Measurements from ENCODE around the gene GLI1. TPM values are rescaled to one million over a fixed set of nuclear protein-coding genes. Genes with fewer than 3 reads are reported as not detected.
"Not testable (repeated sequence)": the region's sequence is repeated elsewhere in the genome, so short reads cannot be mapped to it uniquely, and the experiment has no call there.

The GLI1 gene
- total and polyA plus RNA-seq, 2 experiments from 2014 or later = 0.79 to 7.3 TPM

DNA sequence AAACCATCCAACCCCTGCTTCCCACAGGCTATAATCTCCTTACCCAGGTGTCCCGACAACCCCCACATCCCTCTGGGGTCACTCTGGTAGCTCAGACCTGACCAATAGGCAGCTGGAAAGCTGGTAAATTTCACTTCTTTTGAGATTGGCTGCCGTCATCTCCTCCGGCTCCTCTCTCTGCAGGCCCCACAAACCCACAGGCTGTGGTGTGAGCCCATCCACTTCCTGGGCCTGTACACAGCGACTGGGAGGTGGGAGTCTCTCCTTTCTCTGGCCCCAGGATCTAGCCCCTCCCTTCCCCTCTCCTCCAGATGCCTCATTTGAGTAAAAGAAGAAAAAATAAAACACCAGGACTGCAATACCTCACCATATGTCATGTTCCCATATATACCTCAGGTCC is 24.3 kb upstream of the GLI1 start:
- no peak overlapping the region for H3K27ac ChIP-seq
- DNase-seq (ENCODE audit: low read depth in 1 of 2, low spot score in 1 of 2) = peak in 1 of 2 donors; percentile 42
- TF ChIP-seq, protein P1, sequence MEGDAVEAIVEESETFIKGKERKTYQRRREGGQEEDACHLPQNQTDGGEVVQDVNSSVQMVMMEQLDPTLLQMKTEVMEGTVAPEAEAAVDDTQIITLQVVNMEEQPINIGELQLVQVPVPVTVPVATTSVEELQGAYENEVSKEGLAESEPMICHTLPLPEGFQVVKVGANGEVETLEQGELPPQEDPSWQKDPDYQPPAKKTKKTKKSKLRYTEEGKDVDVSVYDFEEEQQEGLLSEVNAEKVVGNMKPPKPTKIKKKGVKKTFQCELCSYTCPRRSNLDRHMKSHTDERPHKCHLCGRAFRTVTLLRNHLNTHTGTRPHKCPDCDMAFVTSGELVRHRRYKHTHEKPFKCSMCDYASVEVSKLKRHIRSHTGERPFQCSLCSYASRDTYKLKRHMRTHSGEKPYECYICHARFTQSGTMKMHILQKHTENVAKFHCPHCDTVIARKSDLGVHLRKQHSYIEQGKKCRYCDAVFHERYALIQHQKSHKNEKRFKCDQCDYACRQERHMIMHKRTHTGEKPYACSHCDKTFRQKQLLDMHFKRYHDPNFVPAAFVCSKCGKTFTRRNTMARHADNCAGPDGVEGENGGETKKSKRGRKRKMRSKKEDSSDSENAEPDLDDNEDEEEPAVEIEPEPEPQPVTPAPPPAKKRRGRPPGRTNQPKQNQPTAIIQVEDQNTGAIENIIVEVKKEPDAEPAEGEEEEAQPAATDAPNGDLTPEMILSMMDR (IDR thresholded peaks at IDR 0.05; ENCODE audit: low read depth, low read length) = no peak
- H3K4me3 ChIP-seq = no peak overlapping the region
- H3K27me3 ChIP-seq = no peaks in the 10 kb centered on the region
- H3K36me3 ChIP-seq = no peaks in the 10 kb centered on the region
- no peaks in the 10 kb centered on the region for H3K9me3 ChIP-seq (ENCODE audit: low read depth)
- peaks cover 9% of the 10 kb centered on the region for H3K4me1 ChIP-seq (ENCODE audit: low read depth)

DNA sequence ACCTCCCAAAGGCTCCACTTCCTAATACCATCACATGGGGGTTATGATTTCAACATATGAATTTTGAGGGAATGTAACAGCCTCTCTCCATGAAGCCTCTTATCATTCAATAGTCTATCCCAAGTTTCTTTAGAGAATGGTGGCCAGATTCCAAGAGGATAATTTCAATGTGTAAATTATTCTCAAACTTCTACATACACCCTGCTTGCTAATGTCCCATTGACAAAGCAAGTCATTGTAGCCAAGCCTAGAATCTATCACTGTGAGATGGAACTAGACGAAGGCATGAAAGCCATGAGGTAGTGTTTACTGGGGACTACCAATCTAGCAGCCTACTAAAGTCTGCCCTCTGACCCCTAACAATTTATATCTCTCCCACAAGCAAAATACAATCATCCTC is 21.2 kb upstream of the GLI1 start:
- Histone ChIP-seq H3K9me3 (ENCODE audit: low read depth) (no peaks in the 10 kb centered on the region), H3K27ac (no peak overlapping the region), H3K4me1 (ENCODE audit: low read depth) (no peaks in the 10 kb centered on the region), H3K27me3 (no peaks in the 10 kb centered on the region), H3K4me3 (no peak overlapping the region), H3K36me3 (no peaks in the 10 kb centered on the region)
- no peak for DNase-seq (ENCODE audit: low read depth in 1 of 2, low spot score in 1 of 2)
- TF ChIP-seq, protein P1 (IDR thresholded peaks at IDR 0.05; ENCODE audit: low read depth, low read length) = no peak

DNA sequence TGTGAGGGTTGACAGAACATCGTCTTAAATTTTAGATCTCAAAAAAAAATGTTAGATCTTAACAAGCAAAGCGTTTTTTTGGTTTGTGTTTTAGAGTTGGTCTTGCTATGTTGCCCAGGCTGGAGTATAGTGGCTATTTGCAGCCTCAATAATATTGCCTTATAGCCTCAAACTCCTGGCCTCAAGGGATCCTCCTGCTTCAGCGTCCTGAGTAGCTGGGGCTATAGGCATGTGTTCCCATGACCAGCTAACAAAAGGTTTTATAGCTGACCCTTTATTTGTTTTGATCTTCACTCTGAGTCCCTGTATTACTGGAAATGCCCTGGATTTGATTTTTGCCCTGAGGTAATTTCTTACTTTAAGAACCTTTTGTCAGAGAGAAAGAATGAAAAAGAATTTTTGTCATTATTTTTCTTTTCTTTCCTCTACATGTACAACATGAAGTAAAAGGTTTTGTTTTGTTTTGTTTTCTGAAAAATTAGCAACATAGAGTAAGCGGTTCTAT is 19.8 kb upstream of the GLI1 start:
- H3K9me3 ChIP-seq (ENCODE audit: low read depth) = no peaks in the 10 kb centered on the region
- no peaks in the 10 kb centered on the region for H3K36me3 ChIP-seq
- H3K4me3 ChIP-seq = no peak overlapping the region
- no peaks in the 10 kb centered on the region for H3K27me3 ChIP-seq
- H3K4me1 ChIP-seq (ENCODE audit: low read depth) = no peaks in the 10 kb centered on the region
- H3K27ac ChIP-seq = no peak overlapping the region
- TF ChIP-seq, protein P1 (IDR thresholded peaks at IDR 0.05; ENCODE audit: low read depth, low read length) = no peak
- no peak for DNase-seq (ENCODE audit: low read depth in 1 of 2, low spot score in 1 of 2)

DNA sequence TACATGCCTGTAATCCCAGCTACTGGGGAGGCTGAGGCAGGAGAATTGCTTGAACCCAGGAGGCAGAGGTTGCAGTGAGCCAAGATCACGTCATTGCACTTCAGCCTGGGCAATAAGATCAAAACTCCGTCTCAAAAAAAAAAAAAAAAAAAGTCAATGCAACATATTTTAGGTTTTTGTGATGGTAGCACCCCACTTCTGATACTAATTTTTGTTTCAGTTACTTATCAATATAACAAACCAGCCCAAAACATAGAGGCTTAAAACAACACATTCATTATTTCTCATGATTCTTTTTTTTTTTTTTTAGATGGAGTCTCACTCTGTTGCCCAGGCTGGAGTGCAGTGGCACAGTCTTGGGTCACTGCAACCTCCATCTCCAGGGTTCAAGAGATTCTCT is 18.2 kb upstream of the GLI1 start:
- DNase-seq (ENCODE audit: low read depth in 1 of 2, low spot score in 1 of 2); H3K9me3 ChIP-seq (ENCODE audit: low read depth); H3K4me1 ChIP-seq (ENCODE audit: low read depth); H3K27ac ChIP-seq; H3K36me3 ChIP-seq; H3K27me3 ChIP-seq; H3K4me3 ChIP-seq: not testable (repeated sequence)

DNA sequence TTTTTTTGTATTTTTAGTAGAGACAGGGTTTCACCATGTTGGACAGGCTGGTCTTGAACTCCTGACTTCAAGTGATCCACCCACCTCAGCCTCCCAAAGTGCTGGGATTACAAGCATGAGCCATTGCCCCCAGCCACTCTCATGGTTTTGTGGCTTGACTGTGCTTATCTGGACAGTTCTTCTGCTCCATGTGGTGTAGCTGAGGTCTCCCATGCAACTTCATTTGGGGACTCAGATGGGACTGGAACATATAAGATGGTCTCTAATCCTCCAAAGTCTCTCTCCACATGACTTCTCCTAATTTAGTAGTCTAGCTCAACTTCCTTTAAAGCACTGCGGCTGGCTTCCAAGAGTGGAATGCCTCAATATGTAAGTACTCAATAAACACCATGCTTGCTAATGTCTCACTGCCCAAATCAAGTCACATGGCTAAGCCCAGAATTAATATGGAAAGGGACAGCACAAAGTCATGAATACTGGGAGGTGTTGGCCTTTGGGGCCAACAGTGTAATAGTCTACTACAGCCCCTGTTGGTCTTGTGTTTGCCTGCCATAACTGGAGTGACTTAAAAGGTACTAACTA is 17.6 kb upstream of the GLI1 start:
- no peaks in the 10 kb centered on the region for H3K4me1 ChIP-seq (ENCODE audit: low read depth)
- H3K9me3 ChIP-seq (ENCODE audit: low read depth) = no peaks in the 10 kb centered on the region
- no peak overlapping the region for H3K27ac ChIP-seq
- no peaks in the 10 kb centered on the region for H3K27me3 ChIP-seq
- H3K36me3 ChIP-seq = no peaks in the 10 kb centered on the region
- TF ChIP-seq, protein P1 (IDR thresholded peaks at IDR 0.05; ENCODE audit: low read depth, low read length) = no peak
- no peak overlapping the region for H3K4me3 ChIP-seq
- DNase-seq (ENCODE audit: low read depth in 1 of 2, low spot score in 1 of 2) = no peak

DNA sequence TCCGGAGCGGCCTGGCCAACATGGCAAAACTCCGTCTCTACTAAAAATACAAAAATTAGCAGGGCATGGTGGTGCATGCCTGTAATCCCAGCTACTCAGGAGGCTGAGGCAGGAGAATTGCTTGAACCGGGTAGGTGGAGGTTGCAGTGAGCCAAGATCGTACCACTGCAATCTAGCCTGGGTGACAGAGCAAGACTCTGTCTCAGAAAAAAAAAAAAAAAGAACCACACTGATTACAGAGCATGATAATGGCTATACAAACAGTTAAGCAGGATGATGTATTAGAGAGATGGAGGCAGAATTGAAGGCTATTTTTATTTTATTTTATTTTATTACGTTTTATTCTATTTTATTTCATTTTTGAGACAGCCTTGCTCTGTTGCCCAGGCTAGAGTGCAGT is 15.2 kb upstream of the GLI1 start:
- H3K36me3 ChIP-seq = not testable (repeated sequence)

More for the DNA sequence above, 15.2 kb upstream of the GLI1 start:
- not testable (repeated sequence) for DNase-seq (ENCODE audit: low read depth in 1 of 2, low spot score in 1 of 2); H3K4me3 ChIP-seq; H3K27ac ChIP-seq; H3K27me3 ChIP-seq; H3K9me3 ChIP-seq (ENCODE audit: low read depth); H3K4me1 ChIP-seq (ENCODE audit: low read depth)

All from cardiac muscle cell (in vitro differentiated cells and primary cell).